ENCODE results near the gene DCAF15. TPM values are rescaled to one million over a fixed set of nuclear protein-coding genes. Genes with fewer than 3 reads are reported as not detected.

DCAF15 gene
- total and polyA plus RNA-seq, 2 experiments from 2014 or later: 39.5 to 81.3 TPM

DNA sequence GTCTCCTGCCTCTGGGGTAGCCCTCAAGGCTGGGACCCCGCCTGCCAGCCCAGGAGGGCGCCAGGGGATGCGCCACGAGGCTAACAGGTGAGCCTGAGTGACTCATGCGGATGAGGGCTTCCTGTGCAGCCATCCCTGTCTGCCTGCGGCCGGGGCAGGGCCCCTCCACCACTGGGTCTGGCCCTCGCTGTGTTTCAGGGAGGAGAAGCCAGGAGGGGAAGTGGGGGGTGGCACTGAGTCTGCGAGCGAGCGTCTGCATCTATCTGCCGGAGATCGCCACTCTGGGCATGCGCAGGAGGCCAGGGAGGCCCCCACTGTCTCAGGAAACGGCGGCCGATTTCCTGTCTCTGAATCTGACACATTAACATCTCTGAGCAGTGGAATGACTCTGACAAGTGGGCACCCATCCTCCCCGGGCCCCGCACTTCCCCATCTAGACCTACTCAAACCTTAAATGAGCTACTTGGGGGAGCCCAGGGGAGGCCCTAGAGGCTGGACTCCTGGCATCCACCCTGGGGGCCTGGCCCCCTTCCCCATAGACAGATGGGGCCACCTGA, 34.1 kb downstream of the DCAF15 start (continued):
- TF ChIP-seq, protein P1, sequence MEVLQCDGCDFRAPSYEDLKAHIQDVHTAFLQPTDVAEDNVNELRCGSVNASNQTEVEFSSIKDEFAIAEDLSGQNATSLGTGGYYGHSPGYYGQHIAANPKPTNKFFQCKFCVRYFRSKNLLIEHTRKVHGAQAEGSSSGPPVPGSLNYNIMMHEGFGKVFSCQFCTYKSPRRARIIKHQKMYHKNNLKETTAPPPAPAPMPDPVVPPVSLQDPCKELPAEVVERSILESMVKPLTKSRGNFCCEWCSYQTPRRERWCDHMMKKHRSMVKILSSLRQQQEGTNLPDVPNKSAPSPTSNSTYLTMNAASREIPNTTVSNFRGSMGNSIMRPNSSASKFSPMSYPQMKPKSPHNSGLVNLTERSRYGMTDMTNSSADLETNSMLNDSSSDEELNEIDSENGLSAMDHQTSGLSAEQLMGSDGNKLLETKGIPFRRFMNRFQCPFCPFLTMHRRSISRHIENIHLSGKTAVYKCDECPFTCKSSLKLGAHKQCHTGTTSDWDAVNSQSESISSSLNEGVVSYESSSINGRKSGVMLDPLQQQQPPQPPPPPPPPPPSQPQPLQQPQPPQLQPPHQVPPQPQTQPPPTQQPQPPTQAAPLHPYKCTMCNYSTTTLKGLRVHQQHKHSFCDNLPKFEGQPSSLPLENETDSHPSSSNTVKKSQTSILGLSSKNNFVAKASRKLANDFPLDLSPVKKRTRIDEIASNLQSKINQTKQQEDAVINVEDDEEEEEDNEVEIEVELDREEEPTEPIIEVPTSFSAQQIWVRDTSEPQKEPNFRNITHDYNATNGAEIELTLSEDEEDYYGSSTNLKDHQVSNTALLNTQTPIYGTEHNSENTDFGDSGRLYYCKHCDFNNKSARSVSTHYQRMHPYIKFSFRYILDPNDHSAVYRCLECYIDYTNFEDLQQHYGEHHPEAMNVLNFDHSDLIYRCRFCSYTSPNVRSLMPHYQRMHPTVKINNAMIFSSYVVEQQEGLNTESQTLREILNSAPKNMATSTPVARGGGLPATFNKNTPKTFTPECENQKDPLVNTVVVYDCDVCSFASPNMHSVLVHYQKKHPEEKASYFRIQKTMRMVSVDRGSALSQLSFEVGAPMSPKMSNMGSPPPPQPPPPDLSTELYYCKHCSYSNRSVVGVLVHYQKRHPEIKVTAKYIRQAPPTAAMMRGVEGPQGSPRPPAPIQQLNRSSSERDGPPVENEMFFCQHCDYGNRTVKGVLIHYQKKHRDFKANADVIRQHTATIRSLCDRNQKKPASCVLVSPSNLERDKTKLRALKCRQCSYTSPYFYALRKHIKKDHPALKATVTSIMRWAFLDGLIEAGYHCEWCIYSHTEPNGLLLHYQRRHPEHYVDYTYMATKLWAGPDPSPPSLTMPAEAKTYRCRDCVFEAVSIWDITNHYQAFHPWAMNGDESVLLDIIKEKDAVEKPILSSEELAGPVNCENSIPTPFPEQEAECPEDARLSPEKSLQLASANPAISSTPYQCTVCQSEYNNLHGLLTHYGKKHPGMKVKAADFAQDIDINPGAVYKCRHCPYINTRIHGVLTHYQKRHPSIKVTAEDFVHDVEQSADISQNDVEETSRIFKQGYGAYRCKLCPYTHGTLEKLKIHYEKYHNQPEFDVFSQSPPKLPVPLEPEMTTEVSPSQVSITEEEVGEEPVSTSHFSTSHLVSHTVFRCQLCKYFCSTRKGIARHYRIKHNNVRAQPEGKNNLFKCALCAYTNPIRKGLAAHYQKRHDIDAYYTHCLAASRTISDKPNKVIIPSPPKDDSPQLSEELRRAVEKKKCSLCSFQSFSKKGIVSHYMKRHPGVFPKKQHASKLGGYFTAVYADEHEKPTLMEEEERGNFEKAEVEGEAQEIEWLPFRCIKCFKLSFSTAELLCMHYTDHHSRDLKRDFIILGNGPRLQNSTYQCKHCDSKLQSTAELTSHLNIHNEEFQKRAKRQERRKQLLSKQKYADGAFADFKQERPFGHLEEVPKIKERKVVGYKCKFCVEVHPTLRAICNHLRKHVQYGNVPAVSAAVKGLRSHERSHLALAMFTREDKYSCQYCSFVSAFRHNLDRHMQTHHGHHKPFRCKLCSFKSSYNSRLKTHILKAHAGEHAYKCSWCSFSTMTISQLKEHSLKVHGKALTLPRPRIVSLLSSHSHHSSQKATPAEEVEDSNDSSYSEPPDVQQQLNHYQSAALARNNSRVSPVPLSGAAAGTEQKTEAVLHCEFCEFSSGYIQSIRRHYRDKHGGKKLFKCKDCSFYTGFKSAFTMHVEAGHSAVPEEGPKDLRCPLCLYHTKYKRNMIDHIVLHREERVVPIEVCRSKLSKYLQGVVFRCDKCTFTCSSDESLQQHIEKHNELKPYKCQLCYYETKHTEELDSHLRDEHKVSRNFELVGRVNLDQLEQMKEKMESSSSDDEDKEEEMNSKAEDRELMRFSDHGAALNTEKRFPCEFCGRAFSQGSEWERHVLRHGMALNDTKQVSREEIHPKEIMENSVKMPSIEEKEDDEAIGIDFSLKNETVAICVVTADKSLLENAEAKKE (CRISPR knock-in tag; IDR thresholded peaks at IDR 0.05): no peak
- TF ChIP-seq NANOG (IDR thresholded peaks at IDR 0.05; ENCODE audit: borderline replicate concordance) (no peak), EZH2 (IDR thresholded peaks at IDR 0.05; ENCODE audit: low read depth, unreplicated experiment) (no peak), POLR2AphosphoS5 (IDR thresholded peaks at IDR 0.05; ENCODE audit: low read depth) (peak; percentile 38), CREB1 (CRISPR knock-in tag; IDR thresholded peaks at IDR 0.05; ENCODE audit: low read depth) (no peak), ZNF331 (CRISPR knock-in tag; IDR thresholded peaks at IDR 0.05; ENCODE audit: low read depth) (no peak)
- TF ChIP-seq, protein P2, sequence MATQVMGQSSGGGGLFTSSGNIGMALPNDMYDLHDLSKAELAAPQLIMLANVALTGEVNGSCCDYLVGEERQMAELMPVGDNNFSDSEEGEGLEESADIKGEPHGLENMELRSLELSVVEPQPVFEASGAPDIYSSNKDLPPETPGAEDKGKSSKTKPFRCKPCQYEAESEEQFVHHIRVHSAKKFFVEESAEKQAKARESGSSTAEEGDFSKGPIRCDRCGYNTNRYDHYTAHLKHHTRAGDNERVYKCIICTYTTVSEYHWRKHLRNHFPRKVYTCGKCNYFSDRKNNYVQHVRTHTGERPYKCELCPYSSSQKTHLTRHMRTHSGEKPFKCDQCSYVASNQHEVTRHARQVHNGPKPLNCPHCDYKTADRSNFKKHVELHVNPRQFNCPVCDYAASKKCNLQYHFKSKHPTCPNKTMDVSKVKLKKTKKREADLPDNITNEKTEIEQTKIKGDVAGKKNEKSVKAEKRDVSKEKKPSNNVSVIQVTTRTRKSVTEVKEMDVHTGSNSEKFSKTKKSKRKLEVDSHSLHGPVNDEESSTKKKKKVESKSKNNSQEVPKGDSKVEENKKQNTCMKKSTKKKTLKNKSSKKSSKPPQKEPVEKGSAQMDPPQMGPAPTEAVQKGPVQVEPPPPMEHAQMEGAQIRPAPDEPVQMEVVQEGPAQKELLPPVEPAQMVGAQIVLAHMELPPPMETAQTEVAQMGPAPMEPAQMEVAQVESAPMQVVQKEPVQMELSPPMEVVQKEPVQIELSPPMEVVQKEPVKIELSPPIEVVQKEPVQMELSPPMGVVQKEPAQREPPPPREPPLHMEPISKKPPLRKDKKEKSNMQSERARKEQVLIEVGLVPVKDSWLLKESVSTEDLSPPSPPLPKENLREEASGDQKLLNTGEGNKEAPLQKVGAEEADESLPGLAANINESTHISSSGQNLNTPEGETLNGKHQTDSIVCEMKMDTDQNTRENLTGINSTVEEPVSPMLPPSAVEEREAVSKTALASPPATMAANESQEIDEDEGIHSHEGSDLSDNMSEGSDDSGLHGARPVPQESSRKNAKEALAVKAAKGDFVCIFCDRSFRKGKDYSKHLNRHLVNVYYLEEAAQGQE (IDR thresholded peaks at IDR 0.05; ENCODE audit: unreplicated experiment): no peak
- TF ChIP-seq, protein P3, sequence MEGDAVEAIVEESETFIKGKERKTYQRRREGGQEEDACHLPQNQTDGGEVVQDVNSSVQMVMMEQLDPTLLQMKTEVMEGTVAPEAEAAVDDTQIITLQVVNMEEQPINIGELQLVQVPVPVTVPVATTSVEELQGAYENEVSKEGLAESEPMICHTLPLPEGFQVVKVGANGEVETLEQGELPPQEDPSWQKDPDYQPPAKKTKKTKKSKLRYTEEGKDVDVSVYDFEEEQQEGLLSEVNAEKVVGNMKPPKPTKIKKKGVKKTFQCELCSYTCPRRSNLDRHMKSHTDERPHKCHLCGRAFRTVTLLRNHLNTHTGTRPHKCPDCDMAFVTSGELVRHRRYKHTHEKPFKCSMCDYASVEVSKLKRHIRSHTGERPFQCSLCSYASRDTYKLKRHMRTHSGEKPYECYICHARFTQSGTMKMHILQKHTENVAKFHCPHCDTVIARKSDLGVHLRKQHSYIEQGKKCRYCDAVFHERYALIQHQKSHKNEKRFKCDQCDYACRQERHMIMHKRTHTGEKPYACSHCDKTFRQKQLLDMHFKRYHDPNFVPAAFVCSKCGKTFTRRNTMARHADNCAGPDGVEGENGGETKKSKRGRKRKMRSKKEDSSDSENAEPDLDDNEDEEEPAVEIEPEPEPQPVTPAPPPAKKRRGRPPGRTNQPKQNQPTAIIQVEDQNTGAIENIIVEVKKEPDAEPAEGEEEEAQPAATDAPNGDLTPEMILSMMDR (conservative IDR thresholded peaks at IDR 0.05; ENCODE audit: low read depth in 2 of 2): no peak

All from GM23338 (cell line).